ENCODE data around the gene HSD11B2.

Gene HSD11B2

GRCh38 chr16:67430977-67431774 is at the start of gene HSD11B2:
Gene HSD11B2 (plus strand): TSS chr16:67431121. CDS start chr16:67431249, 128 bp downstream.
- FAIRE-seq: no peak

GRCh38 chr16:67383284-67383683 is 47.6 kb upstream of the HSD11B2 start:
- FAIRE-seq: no peak

DNA sequence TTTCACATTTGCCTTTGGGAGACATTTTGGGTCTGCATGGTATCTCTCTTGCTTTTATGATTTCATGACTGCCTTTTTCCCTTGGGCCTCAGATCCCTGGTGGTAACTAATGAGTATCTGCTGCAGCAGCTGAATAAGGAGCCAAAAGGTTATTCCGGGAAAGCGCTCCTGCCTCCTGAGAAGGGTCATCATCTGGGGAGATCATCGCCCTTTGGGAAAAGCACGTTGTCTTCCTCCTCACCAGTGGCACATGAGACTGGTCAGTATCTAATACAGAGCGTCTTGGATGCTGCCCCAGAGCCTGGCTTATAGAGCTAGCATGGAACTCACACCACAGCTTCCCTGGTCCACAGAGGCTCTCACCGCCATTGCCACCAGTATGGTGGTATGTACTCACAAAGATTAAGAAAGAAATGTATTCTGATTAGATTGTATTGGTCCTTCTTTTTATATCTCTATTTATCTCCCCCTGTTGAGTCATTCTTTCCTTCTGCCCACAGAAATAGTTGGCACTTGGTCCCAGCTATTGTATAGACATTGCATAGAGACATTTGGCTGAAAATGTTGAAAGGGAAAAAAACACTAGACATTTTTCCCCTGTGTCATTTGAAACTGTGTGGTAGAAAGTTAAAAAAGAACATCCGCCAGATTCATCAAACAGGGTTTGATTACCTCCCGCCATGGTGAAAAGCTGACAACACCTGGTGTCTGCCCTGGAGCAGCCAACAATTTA is 46.0 kb upstream of the HSD11B2 start:
- no peak for FAIRE-seq

GRCh38 chr16:67386861-67387455 is 44.0 kb upstream of the HSD11B2 start:
- FAIRE-seq: no peak

GRCh38 chr16:67387479-67388079 is 43.3 kb upstream of the HSD11B2 start:
- FAIRE-seq: no peak

DNA sequence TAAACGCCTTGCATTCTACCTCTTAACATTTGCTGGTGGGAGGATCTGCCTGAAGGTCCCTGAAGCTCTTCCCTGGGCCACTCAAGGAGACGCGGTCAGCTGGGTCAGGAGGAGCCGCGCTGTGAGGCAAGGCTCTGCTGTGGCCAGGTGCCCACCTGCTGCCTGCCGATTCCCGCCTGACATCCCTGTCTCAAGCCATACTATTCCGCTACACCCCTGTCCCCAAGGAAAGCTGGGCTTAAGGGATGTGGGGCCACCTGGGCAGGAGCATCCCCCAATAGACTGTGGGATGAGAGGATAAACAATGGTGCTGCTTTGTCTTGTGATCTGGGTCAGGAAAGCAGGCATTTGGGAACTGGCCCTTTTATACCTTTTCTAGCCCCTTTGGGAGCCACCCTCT is 42.7 kb upstream of the HSD11B2 start:
- FAIRE-seq: no peak

DNA sequence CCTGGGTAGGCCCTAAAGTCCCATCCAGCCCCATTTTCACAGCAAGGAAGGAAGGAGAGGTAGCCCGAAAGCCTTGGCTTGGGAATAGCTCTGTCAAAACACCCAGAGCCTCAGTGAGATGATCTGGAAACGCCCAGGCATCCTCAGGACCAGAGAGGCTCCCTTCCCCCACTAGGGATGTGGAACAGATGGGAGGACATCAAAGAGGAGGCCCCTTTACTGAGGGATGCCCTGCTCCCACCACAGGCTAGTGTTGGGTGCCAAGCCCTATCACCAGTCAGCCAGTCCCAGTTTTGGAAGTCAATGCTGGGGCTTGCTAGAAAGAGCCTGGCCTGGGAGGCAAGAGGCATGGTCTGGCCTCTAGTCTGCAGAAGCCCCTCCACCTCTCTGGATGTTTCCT is 42.3 kb upstream of the HSD11B2 start:
- FAIRE-seq: no peak

DNA sequence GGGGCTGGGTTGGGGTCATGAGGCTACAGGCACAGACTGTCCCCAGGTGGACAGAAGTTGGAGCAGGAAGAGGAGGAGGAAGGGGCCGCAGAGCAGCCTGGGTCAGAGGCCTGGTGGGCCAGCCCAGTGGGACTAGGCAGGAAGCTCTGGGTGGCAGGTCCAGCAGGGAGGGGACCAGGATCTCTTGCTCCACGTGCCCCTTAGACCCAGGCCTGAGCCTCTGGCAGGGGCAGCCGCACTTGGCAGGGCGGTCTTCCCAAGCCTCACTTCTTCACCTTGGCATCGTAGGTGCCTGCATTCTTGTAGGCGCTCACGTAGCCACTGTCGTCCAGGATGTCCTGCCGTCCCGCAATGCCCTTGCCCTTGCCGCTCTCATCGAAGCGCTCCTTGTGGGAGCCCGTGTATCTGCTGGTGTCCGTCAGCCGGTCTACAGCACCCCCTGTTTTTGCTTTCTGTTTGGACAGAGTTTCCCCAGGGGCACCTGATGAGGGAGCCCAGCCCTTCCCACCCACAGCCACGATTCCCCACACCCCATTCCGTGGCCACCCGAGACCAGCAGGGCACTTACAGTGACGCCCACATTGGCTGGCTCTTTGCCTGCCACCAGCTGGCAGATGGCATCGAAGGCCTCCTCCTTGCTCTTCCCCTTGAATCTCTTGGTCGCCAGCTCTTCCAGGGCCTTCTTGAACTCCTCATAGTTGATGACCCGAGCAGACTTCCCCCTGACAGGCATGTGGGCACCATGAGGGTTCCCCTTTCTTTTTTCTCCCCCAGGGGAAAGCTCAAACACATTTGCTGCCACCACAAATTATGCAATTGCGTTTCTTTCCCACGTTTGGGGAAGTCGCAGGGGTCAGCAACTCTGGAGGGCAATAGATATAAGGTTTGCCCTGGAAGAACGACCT is 40.8 kb upstream of the HSD11B2 start:
- no peak for FAIRE-seq

- FAIRE-seq: no peak
Observed at GRCh38 chr16:67390816-67391423, 40.0 kb upstream of the HSD11B2 start.

DNA sequence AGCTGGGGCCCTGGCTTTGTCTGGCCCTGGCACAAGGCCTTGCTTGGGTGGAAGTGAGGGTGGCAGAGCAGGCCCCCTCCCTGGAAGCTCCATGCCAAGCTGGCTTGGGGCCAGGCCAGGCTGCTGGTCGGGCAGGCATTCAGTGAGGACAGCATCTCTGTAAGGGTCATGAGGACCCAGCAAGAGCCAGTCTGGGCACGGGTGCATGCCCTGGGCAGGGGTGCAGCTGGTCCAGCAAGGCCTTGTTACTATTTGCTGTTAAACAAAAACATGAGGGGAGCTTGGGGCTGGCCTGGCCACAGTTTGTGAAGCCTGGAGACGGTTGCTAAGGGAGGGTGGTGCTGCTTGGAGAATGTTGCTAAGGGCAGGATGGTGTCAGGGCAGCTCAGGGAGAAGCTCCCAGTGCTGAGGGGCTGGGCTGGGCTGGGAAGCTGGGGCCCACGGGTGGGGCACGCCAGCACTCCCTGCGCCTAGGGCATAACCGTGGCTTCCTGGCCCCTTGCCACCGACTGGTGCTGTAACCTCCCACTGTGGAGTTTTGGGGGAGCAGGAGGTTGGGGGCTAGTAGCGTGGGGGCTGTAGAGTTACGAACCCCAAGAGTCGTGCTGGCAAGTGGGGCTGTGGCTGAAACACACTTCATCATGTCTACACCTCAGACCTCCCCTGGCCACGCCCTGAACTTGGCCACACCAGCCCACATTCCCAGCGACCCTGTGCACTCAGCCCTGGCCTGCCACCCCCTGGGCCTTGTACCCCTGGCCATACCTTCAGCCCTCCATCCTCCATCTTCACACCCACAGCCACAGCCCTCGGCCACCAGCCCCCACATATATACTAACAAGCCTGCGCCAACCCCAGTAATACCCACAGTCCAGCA is 39.3 kb upstream of the HSD11B2 start:
- FAIRE-seq: no peak

GRCh38 chr16:67392301-67393059 is 38.4 kb upstream of the HSD11B2 start:
- no peak for FAIRE-seq

- FAIRE-seq: no peak
Observed at GRCh38 chr16:67393111-67393787, 37.7 kb upstream of the HSD11B2 start, which contains the start of gene TPPP3. Gene TPPP3 (minus strand): TSS chr16:67393498. CDS start chr16:67391111, 2,387 bp downstream.

GRCh38 chr16:67393788-67394154 is 37.1 kb upstream of the HSD11B2 start:
- no peak for FAIRE-seq

DNA sequence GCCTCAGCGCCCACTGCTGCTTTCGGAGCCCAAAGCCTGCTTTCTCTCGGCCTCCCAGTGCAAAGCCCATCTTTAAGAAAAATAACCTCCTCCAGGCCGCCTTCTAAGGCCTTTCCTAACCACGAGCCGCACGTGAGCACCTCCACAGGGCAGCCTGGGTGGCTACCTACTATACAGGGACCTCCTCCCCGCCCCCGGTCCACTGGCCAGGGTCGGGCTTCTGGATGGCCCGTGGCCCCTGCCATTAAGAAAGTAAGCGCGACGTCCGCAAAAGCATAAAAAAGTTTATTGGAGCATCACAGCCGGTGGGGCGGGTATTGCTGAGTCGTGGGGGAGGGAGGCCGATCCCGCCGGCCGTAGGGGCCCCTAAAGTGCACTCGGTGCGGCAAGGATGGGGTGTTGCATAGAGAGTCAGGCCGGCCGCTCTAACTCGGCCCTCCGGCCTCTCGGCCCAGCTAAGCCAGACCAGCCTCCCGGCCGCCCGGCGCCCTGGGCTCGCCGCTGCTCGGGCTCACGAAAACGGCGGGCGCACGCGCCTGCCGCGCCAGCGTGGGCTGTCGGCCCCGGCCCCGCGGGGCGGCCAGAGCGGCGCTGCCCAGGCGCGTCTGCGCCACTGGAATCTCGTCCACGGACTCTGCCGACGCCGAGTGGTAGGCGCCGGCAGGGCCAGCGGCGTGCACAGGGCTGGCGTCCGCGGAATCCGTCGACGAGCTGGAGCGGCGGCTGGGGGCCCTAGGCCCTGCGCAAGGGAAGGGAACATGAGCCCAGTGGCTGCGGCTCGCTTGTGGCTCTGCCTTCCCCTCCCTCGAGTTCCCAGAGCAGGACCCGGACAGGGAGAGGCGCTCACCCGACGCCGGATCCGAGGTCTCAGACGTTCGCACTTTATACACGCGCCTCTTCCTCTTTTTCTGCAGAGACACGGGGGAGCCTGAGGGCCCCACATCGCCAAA is 36.5 kb upstream of the HSD11B2 start:
- FAIRE-seq: no peak

DNA sequence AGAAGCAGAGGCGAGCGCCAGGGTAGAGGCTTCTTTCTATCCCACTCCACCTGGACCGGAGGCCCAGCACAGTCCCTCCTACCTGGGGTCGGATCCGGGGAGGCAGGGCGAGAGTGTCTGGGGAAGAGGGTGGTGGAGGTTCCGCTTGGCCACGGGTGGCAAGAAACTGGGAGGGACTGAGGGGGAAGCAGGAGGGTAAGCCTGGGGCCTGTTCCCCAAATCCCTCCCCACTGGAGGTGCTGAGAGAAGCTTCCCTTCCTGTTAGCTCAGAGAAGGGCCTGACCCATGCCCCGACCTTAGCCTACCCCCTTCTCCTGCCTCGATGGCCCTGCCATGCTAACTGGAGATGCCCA is 35.8 kb upstream of the HSD11B2 start:
- no peak for FAIRE-seq

DNA sequence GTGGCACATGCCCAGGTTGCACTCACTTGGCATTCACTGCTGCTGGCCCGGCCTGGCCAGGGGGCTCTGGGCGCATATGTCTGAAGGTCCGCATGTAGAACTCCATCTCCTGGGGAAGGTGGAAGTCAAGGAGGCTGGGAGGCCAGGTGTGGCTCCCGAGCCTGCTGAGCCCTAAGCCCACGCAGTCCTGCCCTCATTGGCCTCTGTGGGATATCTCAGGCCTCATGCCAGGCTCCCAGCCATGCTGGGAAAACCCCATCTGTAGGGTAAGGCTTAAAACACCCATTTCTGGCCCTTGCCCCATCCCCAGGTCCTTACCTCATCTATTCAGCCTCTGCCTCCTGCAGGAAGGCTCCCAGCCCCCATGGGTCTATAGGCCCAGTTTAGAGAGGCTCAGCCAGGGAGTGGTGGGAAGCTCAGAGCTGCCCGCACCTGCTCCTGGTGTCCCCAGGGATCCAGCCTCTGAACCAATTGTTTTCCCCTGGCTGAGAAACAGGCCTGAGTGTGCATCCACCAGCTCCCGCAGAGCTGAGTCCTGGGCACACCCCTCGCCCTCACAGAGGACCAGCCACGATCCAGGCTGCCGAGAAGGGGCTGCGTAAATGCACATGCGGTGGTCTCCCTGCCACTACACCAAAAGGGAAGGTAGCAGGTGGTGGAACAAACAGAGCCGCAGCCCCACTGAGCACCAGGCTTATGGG is 35.3 kb upstream of the HSD11B2 start:
- FAIRE-seq: no peak

- FAIRE-seq: no peak
Observed at GRCh38 chr16:67396159-67397035, 34.5 kb upstream of the HSD11B2 start.

Data from A204.1 (cell line).